Peyer's patch (tissue), 4 donors: ENCODE results near the gene LMNB1. TPM values are rescaled to one million over a fixed set of nuclear protein-coding genes. Genes with fewer than 3 reads are reported as not detected.
"Not testable (repeated sequence)": the region's sequence is repeated elsewhere in the genome, so short reads cannot be mapped to it uniquely, and the experiment has no call there.

Source experiments
- DNase-seq, 3 donors: peaks; one replicate each; pipeline ENCODE4 v3.0.0-alpha.2; 2017 to 2019
- H3K27ac ChIP-seq, 4 donors: fragments of 200-600 bp; sonication (generic); one replicate each; pipeline ENCODE4 v1.5.1; 2016 to 2019
- H3K27me3 ChIP-seq, 2 donors: fragments of 200-600 bp; sonication (generic); one replicate each; pipeline ENCODE4 v1.5.1; 2019
- H3K36me3 ChIP-seq, 3 donors: fragments of 200-600 bp; sonication (generic); one replicate each; pipeline ENCODE4 v1.5.1; 2016 to 2019
- H3K4me1 ChIP-seq, 4 donors: fragments of 200-600 bp; sonication (generic); one replicate each; pipeline ENCODE4 v1.5.1; 2016 to 2019
- H3K4me3 ChIP-seq, 4 donors: fragments of 200-600 bp; sonication (generic); 1 replicate in 3 of 4; 2 replicates in 1 of 4; pipeline ENCODE4 v1.5.1; 2016 to 2019; ENCODE audit warnings: mild to moderate bottlenecking in 1 of 4
- H3K9me3 ChIP-seq, 4 donors: fragments of 200-600 bp; sonication (generic); one replicate each; pipeline ENCODE4 v1.5.1; 2016 to 2019; ENCODE audit warnings: mild to moderate bottlenecking in 1 of 4
- POLR2A ChIP-seq, 2 donors: fragments of 450-650 bp; IDR thresholded peaks; one replicate each; pipeline ENCODE4 v1.5.1; 2017; ENCODE audit warnings: antibody characterized with exemption in 2 of 2, mild to moderate bottlenecking in 2 of 2, moderate library complexity in 2 of 2
- total RNA-seq, 4 donors: library from RNA; depleted of rRNA; stranded (reverse); fragments of >200 nt; gene quantifications; one replicate each; pipeline ENCODE4 v1.1.0, GENCODE V29; 2016
- TF ChIP-seq, protein P1 (sequence below), 6 experiments: fragments of 450-650 bp in 4 of 6; fragments of 200-600 bp in 2 of 6; sonication (generic) in 1 of 6; IDR thresholded peaks; one replicate each; pipeline ENCODE4 v1.5.1; 2017 to 2019; ENCODE audit warnings: antibody characterized with exemption in 6 of 6, mild to moderate bottlenecking in 3 of 6, moderate library complexity in 1 of 6

The LMNB1 gene
- total RNA-seq, 4 donors from 2014 or later = 18.6 to 83.3 (median 23.1) TPM

DNA sequence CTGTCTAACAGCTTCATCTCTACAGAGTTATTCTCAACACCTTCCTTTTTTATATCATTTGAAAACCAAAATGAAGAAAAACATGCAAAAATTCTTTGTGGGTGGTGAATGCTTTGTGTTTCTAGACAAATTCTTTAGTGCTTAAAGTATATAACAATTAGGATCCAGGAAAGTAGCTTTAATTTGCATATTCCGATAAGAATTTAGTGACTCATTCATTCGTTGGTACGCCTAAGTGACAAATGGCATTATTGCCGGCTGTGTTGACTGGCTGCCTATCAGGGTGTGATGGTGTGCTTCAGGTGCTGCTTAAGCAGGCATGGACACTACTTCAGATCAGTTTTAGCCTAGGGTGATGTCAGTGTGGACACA, 35.2 kb downstream of the LMNB1 start:
- peak overlapping the region; percentile 1 to 39 (median 24) for H3K27ac ChIP-seq
- no peaks in the 10 kb centered on the region for H3K9me3 ChIP-seq
- H3K4me1 ChIP-seq = no peaks in the 10 kb centered on the region
- no peak overlapping the region for H3K4me3 ChIP-seq
- TF ChIP-seq POLR2A (IDR thresholded peaks at IDR 0.05) = no peak
- TF ChIP-seq, protein P1, sequence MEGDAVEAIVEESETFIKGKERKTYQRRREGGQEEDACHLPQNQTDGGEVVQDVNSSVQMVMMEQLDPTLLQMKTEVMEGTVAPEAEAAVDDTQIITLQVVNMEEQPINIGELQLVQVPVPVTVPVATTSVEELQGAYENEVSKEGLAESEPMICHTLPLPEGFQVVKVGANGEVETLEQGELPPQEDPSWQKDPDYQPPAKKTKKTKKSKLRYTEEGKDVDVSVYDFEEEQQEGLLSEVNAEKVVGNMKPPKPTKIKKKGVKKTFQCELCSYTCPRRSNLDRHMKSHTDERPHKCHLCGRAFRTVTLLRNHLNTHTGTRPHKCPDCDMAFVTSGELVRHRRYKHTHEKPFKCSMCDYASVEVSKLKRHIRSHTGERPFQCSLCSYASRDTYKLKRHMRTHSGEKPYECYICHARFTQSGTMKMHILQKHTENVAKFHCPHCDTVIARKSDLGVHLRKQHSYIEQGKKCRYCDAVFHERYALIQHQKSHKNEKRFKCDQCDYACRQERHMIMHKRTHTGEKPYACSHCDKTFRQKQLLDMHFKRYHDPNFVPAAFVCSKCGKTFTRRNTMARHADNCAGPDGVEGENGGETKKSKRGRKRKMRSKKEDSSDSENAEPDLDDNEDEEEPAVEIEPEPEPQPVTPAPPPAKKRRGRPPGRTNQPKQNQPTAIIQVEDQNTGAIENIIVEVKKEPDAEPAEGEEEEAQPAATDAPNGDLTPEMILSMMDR (IDR thresholded peaks at IDR 0.05) = no peak
- peaks cover 0 to 13% (median 0%) of the 10 kb centered on the region in 3 donors for H3K36me3 ChIP-seq
- no peaks in the 10 kb centered on the region for H3K27me3 ChIP-seq
- no peak for DNase-seq

DNA sequence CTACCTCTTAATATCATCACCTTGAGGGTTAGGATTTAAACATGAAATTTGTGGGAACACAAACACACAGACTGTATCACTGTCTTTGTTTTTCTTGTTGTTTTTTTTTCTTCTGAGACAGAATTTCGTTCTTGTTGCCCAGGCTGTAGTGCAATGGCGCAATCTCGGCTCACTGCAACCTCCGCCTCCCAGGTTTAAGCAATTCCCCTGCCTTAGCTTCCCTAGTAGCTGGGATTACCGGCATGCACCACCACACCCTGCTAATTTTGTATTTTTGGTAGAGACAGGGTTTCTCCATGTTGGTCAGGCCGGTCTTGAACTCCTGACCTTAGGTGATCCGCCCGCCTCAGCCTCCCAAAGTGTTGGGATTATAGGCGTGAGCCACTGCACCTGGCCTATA, 36.9 kb downstream of the LMNB1 start:
- not testable (repeated sequence) for DNase-seq, H3K27ac ChIP-seq, H3K27me3 ChIP-seq, H3K4me3 ChIP-seq, H3K4me1 ChIP-seq, H3K9me3 ChIP-seq
- H3K36me3 ChIP-seq = peaks cover 0 to 13% (median 0%) of the 10 kb centered on the region in 3 donors

DNA sequence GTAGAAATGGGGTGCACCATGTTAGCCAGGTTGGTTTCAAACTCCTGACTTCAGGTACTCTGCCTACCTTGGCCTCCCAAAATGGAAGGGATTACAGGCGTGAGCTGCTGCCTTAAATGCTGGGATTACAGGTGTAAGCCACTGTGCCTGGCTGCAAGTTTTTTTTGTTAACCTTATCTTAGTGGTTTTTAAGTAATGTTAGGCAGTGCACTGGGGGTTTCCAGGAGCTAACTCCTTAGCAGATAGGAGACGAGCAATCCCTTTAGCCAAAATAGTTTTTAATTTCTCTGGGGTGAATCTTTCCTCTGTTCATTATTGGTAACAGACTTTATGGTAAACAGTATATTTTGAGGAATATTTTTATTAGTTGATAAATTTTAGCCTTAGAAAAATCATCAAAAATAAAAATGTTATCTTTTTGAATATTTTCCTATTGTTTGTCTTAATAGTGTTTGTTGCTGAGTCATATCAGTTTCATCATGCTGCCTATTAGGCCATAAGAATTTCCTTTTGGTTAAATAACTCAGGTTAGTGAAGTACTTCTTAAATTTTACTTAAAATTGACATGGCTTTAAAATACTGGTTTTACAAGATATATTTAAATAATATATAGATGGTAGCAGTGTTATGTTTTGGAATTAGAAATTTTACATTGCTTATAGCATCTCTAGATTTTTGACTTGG, 37.9 kb downstream of the LMNB1 start:
- Histone ChIP-seq H3K36me3 (peaks cover 0 to 13% (median 0%) of the 10 kb centered on the region in 3 donors), H3K9me3 (no peaks in the 10 kb centered on the region), H3K4me1 (no peaks in the 10 kb centered on the region), H3K27me3 (no peaks in the 10 kb centered on the region), H3K27ac (no peak overlapping the region), H3K4me3 (no peak overlapping the region)
- TF ChIP-seq, protein P1 (IDR thresholded peaks at IDR 0.05) = no peak
- TF ChIP-seq POLR2A (IDR thresholded peaks at IDR 0.05) = no peak
- DNase-seq = no peak

DNA sequence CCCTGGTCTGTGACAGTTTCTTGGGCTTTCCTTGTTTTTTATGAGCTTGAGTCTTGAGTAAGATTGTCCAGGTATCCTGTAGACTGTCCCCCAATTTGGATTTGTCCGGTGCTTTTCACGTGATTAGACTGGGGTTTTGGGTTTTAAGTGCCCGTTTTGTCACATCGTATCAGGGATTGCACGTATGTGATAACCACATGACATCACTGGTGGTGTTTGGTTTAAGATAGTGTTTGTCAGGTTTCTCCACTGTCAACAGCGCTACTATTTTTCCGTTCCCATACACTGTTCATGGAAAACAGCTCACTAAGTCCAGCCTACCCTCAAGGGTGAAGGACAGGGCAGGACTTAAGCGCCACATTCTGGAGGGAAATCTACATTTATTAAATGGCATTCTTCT, 39.7 kb downstream of the LMNB1 start:
- no peak overlapping the region for H3K4me3 ChIP-seq

DNA sequence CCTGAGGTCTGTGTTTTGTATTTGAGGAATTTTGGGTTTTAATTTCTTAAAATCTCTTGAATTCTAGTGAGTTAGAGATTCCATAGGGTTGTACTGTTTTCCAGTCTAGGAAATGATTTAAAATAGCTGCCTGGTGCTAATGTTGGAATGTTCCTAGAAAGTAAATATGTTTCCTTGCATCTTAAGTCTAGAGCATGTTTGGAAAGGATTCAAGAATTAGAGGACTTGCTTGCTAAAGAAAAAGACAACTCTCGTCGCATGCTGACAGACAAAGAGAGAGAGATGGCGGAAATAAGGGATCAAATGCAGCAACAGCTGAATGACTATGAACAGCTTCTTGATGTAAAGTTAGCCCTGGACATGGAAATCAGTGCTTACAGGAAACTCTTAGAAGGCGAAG, 41.8 kb downstream of the LMNB1 start:
- H3K4me3 ChIP-seq = no peak overlapping the region
- no peak for DNase-seq
- H3K27ac ChIP-seq = no peak overlapping the region
- H3K36me3 ChIP-seq = peaks cover 0 to 4% (median 0%) of the 10 kb centered on the region in 3 donors
- H3K9me3 ChIP-seq = no peaks in the 10 kb centered on the region
- TF ChIP-seq, protein P1 (IDR thresholded peaks at IDR 0.05) = no peak
- TF ChIP-seq POLR2A (IDR thresholded peaks at IDR 0.05) = no peak
- no peaks in the 10 kb centered on the region for H3K27me3 ChIP-seq
- H3K4me1 ChIP-seq = no peaks in the 10 kb centered on the region

More for the DNA sequence above, 39.7 kb downstream of the LMNB1 start:
- H3K27me3 ChIP-seq = no peaks in the 10 kb centered on the region
- H3K9me3 ChIP-seq = no peaks in the 10 kb centered on the region
- TF ChIP-seq, protein P1 (IDR thresholded peaks at IDR 0.05) = no peak
- TF ChIP-seq POLR2A (IDR thresholded peaks at IDR 0.05) = no peak
- H3K4me1 ChIP-seq = no peaks in the 10 kb centered on the region
- peaks cover 0 to 13% (median 0%) of the 10 kb centered on the region in 3 donors for H3K36me3 ChIP-seq
- H3K27ac ChIP-seq = no peak overlapping the region
- DNase-seq = no peak

DNA sequence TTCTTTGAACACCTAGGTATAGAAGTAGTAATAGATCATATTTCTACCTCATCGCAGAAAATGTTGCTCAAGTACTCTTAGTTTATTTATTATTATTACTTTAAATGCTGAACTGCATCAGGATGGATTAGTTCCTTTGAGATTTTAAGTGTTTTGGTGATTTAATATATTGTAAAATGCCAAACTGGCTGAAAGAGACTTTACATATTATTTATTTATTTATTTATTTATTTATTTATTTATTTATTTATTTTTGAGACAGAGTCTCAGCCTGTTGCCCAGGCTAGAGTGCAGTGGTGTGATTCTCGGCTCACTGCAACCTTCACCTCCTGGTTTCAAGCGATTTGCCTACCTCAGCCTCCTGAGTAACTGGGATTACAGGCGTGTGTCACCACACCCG, 42.3 kb downstream of the LMNB1 start:
- Histone ChIP-seq H3K27ac (no peak overlapping the region), H3K27me3 (no peaks in the 10 kb centered on the region), H3K9me3 (no peaks in the 10 kb centered on the region), H3K4me3 (no peak overlapping the region), H3K36me3 (no peaks in the 10 kb centered on the region), H3K4me1 (no peaks in the 10 kb centered on the region)
- no peak for DNase-seq
- TF ChIP-seq POLR2A (IDR thresholded peaks at IDR 0.05) = no peak
- TF ChIP-seq, protein P1 (IDR thresholded peaks at IDR 0.05) = no peak
